AG09309 (cell line): Measurements from ENCODE around the gene CAND2.

Experiments
- DNase-seq: peaks from one replicate; pipeline ENCODE4 v3.0.0-alpha.2; 2010; ENCODE audit warnings: low read depth
- H3K4me3 ChIP-seq: 2 replicates; pipeline ENCODE4 v1.5.1; 2011; ENCODE audit warnings: mild to moderate bottlenecking, low read depth, low read length, moderate library complexity; ENCODE audit not compliant: control insufficient read depth
- CTCF ChIP-seq: IDR thresholded peaks from 2 replicates; pipeline ENCODE4 v1.5.1; 2011; ENCODE audit warnings: mild to moderate bottlenecking, low read depth, low read length, inconsistent platforms; ENCODE audit not compliant: insufficient read depth, control insufficient read depth; ENCODE audit errors: missing control alignments

The CAND2 gene

GRCh38 chr3:12768579-12769527 is 27.6 kb upstream of the CAND2 start:
- H3K4me3 ChIP-seq, result no peak overlapping the region
- no peak for TF ChIP-seq CTCF

GRCh38 chr3:12769761-12770160 is 26.7 kb upstream of the CAND2 start:
- no peak overlapping the region for H3K4me3 ChIP-seq
- TF ChIP-seq CTCF, result no peak
- DNase-seq, result no peak

More at GRCh38 chr3:12768579-12769527, 27.6 kb upstream of the CAND2 start:
- DNase-seq, result no peak

- no peak for TF ChIP-seq CTCF
- DNase-seq, result no peak
- H3K4me3 ChIP-seq, result no peak overlapping the region
These were observed 25.2 kb upstream of the CAND2 start for GRCh38 chr3:12771236-12771635.

GRCh38 chr3:12772462-12772861 is 24.0 kb upstream of the CAND2 start:
- no peak for DNase-seq
- no peak overlapping the region for H3K4me3 ChIP-seq
- no peak for TF ChIP-seq CTCF

- DNase-seq, result no peak
- H3K4me3 ChIP-seq, result no peak overlapping the region
- no peak for TF ChIP-seq CTCF
These were observed 23.3 kb upstream of the CAND2 start for GRCh38 chr3:12773030-12773709.

- no peak for DNase-seq
- TF ChIP-seq CTCF, result no peak
- H3K4me3 ChIP-seq, result no peak overlapping the region
These were observed 22.8 kb upstream of the CAND2 start for GRCh38 chr3:12773710-12774086.
